CD4-positive, alpha-beta T cell treated with Interleukin-17A for 1 hour (primary cell): Measurements from ENCODE around the gene DPM1.

Experiments used
- DNase-seq: peaks from one replicate; pipeline ENCODE4 v3.0.0-alpha.2; 2020

Gene DPM1

GRCh38 chr20:50929299-50930138, 28.8 kb downstream of the DPM1 start:
- peak; percentile 95 for DNase-seq

- DNase-seq = no peak
Measured at GRCh38 chr20:50928469-50928868, 29.9 kb downstream of the DPM1 start.

GRCh38 chr20:50926530-50926929, 31.8 kb downstream of the DPM1 start:
- DNase-seq = no peak

GRCh38 chr20:50924261-50924920, 33.9 kb downstream of the DPM1 start:
- no peak for DNase-seq

GRCh38 chr20:50921803-50922501, 36.4 kb downstream of the DPM1 start:
- DNase-seq = no peak

- peak; percentile 33 for DNase-seq
Measured at GRCh38 chr20:50920997-50921396, 37.3 kb downstream of the DPM1 start.

- DNase-seq = no peak
Measured at GRCh38 chr20:50919567-50919966, 38.8 kb downstream of the DPM1 start.

GRCh38 chr20:50918403-50918802, 39.9 kb downstream of the DPM1 start:
- DNase-seq = no peak

GRCh38 chr20:50916934-50917333, 41.4 kb downstream of the DPM1 start:
- DNase-seq = no peak

- no peak for DNase-seq
Measured at GRCh38 chr20:50916257-50916656, 42.1 kb downstream of the DPM1 start.

- no peak for DNase-seq
Measured at GRCh38 chr20:50915424-50915823, 42.9 kb downstream of the DPM1 start.

GRCh38 chr20:50913690-50914375, 44.5 kb downstream of the DPM1 start:
- no peak for DNase-seq

GRCh38 chr20:50911716-50912115, 46.6 kb downstream of the DPM1 start:
- DNase-seq = no peak

- no peak for DNase-seq
Measured at GRCh38 chr20:50911030-50911429, 47.3 kb downstream of the DPM1 start.

- no peak for DNase-seq
Measured at GRCh38 chr20:50909413-50909812, 48.9 kb downstream of the DPM1 start.

- no peak for DNase-seq
Measured at GRCh38 chr20:50904067-50904570, 54.2 kb downstream of the DPM1 start.

- no peak for DNase-seq
Measured at GRCh38 chr20:50903353-50904051, 54.8 kb downstream of the DPM1 start.

GRCh38 chr20:50901301-50901700, 57.0 kb downstream of the DPM1 start:
- no peak for DNase-seq

GRCh38 chr20:50900261-50900660, 58.1 kb downstream of the DPM1 start:
- DNase-seq = no peak

- no peak for DNase-seq
Measured at GRCh38 chr20:50898475-50898874, 59.9 kb downstream of the DPM1 start.

- DNase-seq = no peak
Measured at GRCh38 chr20:50895111-50895830, 63.1 kb downstream of the DPM1 start.

GRCh38 chr20:50893620-50894019, 64.7 kb downstream of the DPM1 start:
- DNase-seq = no peak
